Stomach (tissue), 19 donors: ENCODE measurements around the gene CACNA1E. TPM values are rescaled to one million over a fixed set of nuclear protein-coding genes. Genes with fewer than 3 reads are reported as not detected.
A peak's percentile ranks its signal among the peaks of the same experiment; 100 is the strongest.

ENCODE experiments used
- DNase-seq, 2 donors: peaks; one replicate each; pipeline versions ENCODE4 v3.0.0 to v3.0.0-alpha.2; 2013 to 2019
- H3K27ac ChIP-seq, 5 donors: fragments of 200-600 bp in 4 of 5; sonication (generic) in 4 of 5; one replicate each; pipeline ENCODE4 v1.5.1; 2013 to 2019; ENCODE audit warnings: mild to moderate bottlenecking in 1 of 5, moderate library complexity in 1 of 5
- H3K27me3 ChIP-seq, 3 donors: fragments of 200-600 bp; sonication (generic); one replicate each; pipeline ENCODE4 v1.5.1; 2017 to 2019; ENCODE audit warnings: mixed run types in 1 of 3
- H3K36me3 ChIP-seq, 4 donors: fragments of 200-600 bp; sonication (generic); 1 replicate in 3 of 4; 2 replicates in 1 of 4; pipeline ENCODE4 v1.5.1; 2016 to 2019
- H3K4me1 ChIP-seq, 4 donors: fragments of 200-600 bp; sonication (generic); one replicate each; pipeline ENCODE4 v1.5.1; 2016 to 2019
- H3K4me3 ChIP-seq, 4 donors: fragments of 200-600 bp; sonication (generic) in 3 of 4; one replicate each; pipeline ENCODE4 v1.5.1; 2016 to 2019; ENCODE audit warnings: mild to moderate bottlenecking in 1 of 4
- H3K9me3 ChIP-seq, 4 donors: fragments of 200-600 bp; sonication (generic); one replicate each; pipeline ENCODE4 v1.5.1; 2016 to 2019
- CTCF ChIP-seq, 7 experiments: fragments of 450-650 bp in 4 of 7; fragments of 200-600 bp in 3 of 7; sonication (generic) in 3 of 7; IDR thresholded peaks; one replicate each; pipeline ENCODE4 v1.5.1; 2016 to 2019; ENCODE audit warnings: antibody characterized with exemption in 7 of 7, control low read depth in 2 of 7, mild to moderate bottlenecking in 1 of 7
- EP300 ChIP-seq: sonication (generic); formaldehyde crosslinking; IDR thresholded peaks from one replicate; pipeline ENCODE4 v1.6.1; 2017; ENCODE audit warnings: antibody characterized with exemption
- POLR2A ChIP-seq, 4 donors: fragments of 450-650 bp; IDR thresholded peaks; one replicate each; pipeline ENCODE4 v1.6.1; 2016; ENCODE audit warnings: antibody characterized with exemption in 4 of 4, control low read depth in 2 of 4, mild to moderate bottlenecking in 1 of 4, moderate library complexity in 1 of 4
- POLR2AphosphoS5 ChIP-seq, 3 donors: sonication (generic); formaldehyde crosslinking; IDR thresholded peaks; one replicate each; pipeline ENCODE4 v1.6.1; 2016; ENCODE audit warnings: antibody characterized with exemption in 3 of 3
- WGBS, 5 donors: extraction: QIAGEN DNeasy Blood & Tissue Kit in 3 of 5; methylation state at CpG; one replicate each; pipeline versions ENCODE4 v1.1.5 to v1.1.7; 2013 to 2018; 5-methylcytosine and 5-hydroxymethylcytosine counted together
- intact Hi-C: fragments of 100-400 bp; cut with DNase I; formaldehyde crosslinking; loops from one replicate; pipeline ENCODE4 v1.15.1; 2023; ENCODE audit warnings: low total_unique reads
- long read RNA-seq, 10 donors: transcript quantifications; one replicate each; lab custom pipeline, GENCODE V29; 2026
- polyA plus RNA-seq, 3 donors: library from polyadenylated mRNA; stranded (reverse); fragments of 200-250 nt; gene quantifications; one replicate each; pipeline ENCODE4 v1.2.3, GENCODE V29; 2013
- total RNA-seq, 5 donors: library from RNA; depleted of rRNA; stranded (reverse); fragments of >200 nt; gene quantifications; one replicate each; pipeline versions ENCODE4 v1.1.0 to v1.2.3, GENCODE V29; 2014 to 2016
- donor health status: healthy with polysubstance abuse.
- donor health status: Bipolar disorder and iron deficiency.
- donor health status: healthy.

Gene CACNA1E
- 1 to 10 TPM in 1 of 5 donors, under 1 TPM in 1, not detected in 3; under 0.01 to 1.8 TPM for total RNA-seq
- under 1 TPM in 2 of 3 donors, not detected in 1; under 0.01 to 0.03 TPM for polyA plus RNA-seq
- long read RNA-seq, donor 1, result 0 reads
- long read RNA-seq, donor 2, result 0 reads
- long read RNA-seq, donor 3, result 0 reads
- long read RNA-seq, donor 4, result 0 reads
- long read RNA-seq, donor 5, result 0 reads
- long read RNA-seq, donor 6, result 0 reads
- long read RNA-seq, donor 7, result 0 reads
- long read RNA-seq, donor 8, result 0 reads
- long read RNA-seq, donor 9, result 0 reads
- long read RNA-seq, donor 10, result 0 reads

GRCh38 chr1:181483285-181484195 is at the start of gene CACNA1E:
Gene CACNA1E, plus strand, starts transcription at chr1:181483517. Its CDS starts 228 bp downstream, at chr1:181483745.
- H3K27ac ChIP-seq, result no peak within 1 kb of the TSS
- H3K4me3 ChIP-seq, result peak within 1 kb of the TSS; percentile 24 to 53 (median 42)
- WGBS, 5 donors, result 10 to 16% (median 11%) methylated on average over 29 to 43 of the region's 43 CpGs
- DNase-seq, result no peak
- intact Hi-C loops, result no loop called here
- H3K27me3 ChIP-seq, result peaks cover 20 to 56% (median 55%) of the 10 kb centered on the region in 3 donors
- H3K4me1 ChIP-seq, result peaks cover 12 to 35% (median 25%) of the 10 kb centered on the region in 4 donors
- TF ChIP-seq POLR2AphosphoS5 (IDR thresholded peaks at IDR 0.05), result no peak
- TF ChIP-seq POLR2A (IDR thresholded peaks at IDR 0.05), result no peak
- TF ChIP-seq EP300, result no peak
- TF ChIP-seq CTCF (IDR thresholded peaks at IDR 0.05), result no peak
- no peaks in the 10 kb centered on the region for H3K36me3 ChIP-seq
- no peaks in the 10 kb centered on the region for H3K9me3 ChIP-seq

- no peak for DNase-seq
- Histone ChIP-seq H3K27me3 (peaks cover 0 to 6% (median 0%) of the 10 kb centered on the region in 3 donors), H3K4me1 (no peaks in the 10 kb centered on the region), H3K27ac (no peak overlapping the region), H3K4me3 (no peak overlapping the region), H3K9me3 (no peaks in the 10 kb centered on the region), H3K36me3 (no peaks in the 10 kb centered on the region)
- no peak for TF ChIP-seq EP300
- 46 to 66% (median 49%) methylated on average over 3 of the region's 3 CpGs for WGBS, 5 donors
- intact Hi-C loops, result no loop called here
These were observed 49.4 kb upstream of the CACNA1E start for GRCh38 chr1:181433931-181434330.

- H3K27ac ChIP-seq, result no peak overlapping the region
- H3K36me3 ChIP-seq, result no peaks in the 10 kb centered on the region
- no peaks in the 10 kb centered on the region for H3K9me3 ChIP-seq
- no peak overlapping the region for H3K4me3 ChIP-seq
- H3K27me3 ChIP-seq, result peaks cover 0 to 15% (median 0%) of the 10 kb centered on the region in 3 donors
- WGBS, 5 donors, result 82 to 87% (median 86%) methylated on average over 2 of the region's 2 CpGs
- intact Hi-C loops, result no loop called here
- DNase-seq, result no peak
- TF ChIP-seq POLR2A (IDR thresholded peaks at IDR 0.05), result no peak
- no peak for TF ChIP-seq POLR2AphosphoS5 (IDR thresholded peaks at IDR 0.05)
- no peak for TF ChIP-seq EP300
- no peak for TF ChIP-seq CTCF (IDR thresholded peaks at IDR 0.05)
- H3K4me1 ChIP-seq, result no peaks in the 10 kb centered on the region
These were observed 45.3 kb upstream of the CACNA1E start for GRCh38 chr1:181438013-181438412.

GRCh38 chr1:181440510-181440909 is 42.8 kb upstream of the CACNA1E start:
- intact Hi-C loops, result no loop called here
- H3K9me3 ChIP-seq, result no peaks in the 10 kb centered on the region
- peaks cover 0 to 15% (median 0%) of the 10 kb centered on the region in 3 donors for H3K27me3 ChIP-seq
- no peaks in the 10 kb centered on the region for H3K4me1 ChIP-seq
- H3K36me3 ChIP-seq, result no peaks in the 10 kb centered on the region
- WGBS, 5 donors, result 88 to 98% (median 95%) methylated on average over 4 of the region's 4 CpGs
- no peak for TF ChIP-seq CTCF (IDR thresholded peaks at IDR 0.05)
- no peak for TF ChIP-seq POLR2A (IDR thresholded peaks at IDR 0.05)
- no peak for TF ChIP-seq EP300
- DNase-seq, result no peak
- no peak overlapping the region for H3K27ac ChIP-seq
- H3K4me3 ChIP-seq, result no peak overlapping the region
